ENCODE results near the gene NEURL1B. TPM values are rescaled to one million over a fixed set of nuclear protein-coding genes. Genes with fewer than 3 reads are reported as not detected.

The NEURL1B gene
- total and polyA plus RNA-seq, 4 donors, result 1.5 to 10.0 (median 5.5) TPM

DNA sequence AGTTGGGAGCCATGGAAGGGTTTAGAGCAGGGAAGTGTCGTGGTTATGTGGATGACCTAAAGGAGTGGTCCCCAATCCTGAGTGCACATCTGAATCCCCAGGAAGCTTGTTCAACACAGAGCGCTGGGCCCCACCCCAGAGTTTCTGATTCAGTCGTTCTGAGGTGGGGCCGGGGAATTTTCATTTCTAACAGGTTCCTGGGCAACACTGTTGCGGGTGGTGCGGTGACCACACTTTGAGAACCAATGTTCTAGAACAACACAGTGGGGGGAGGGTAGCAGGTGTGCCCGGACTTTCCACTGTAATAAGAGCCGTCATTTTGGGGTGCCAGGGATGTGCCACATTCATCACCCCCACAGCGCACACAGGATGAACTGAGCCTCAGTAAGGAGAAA is 90.6 kb downstream of the NEURL1B start:
- H3K36me3 ChIP-seq (ENCODE audit: control insufficient read depth in 4 of 4, insufficient read depth in 3 of 4, low read depth in 1 of 4, low read length in 3 of 4), result no peaks in the 10 kb centered on the region
- H3K9ac ChIP-seq (ENCODE audit: low read depth in 1 of 2, low read length in 2 of 2), result peak overlapping the region in 1 of 2 donors; percentile 29
- no peaks in the 10 kb centered on the region for H3K27me3 ChIP-seq (ENCODE audit: control insufficient read depth in 4 of 4, insufficient read depth in 4 of 4, low read length in 3 of 4)
- TF ChIP-seq RAD21 (IDR thresholded peaks at IDR 0.05), result no peak
- TF ChIP-seq SP1 (IDR thresholded peaks at IDR 0.05), result peak; percentile 3
- DNase-seq (ENCODE audit: low spot score), result no peak
- no peak overlapping the region for H3K4me3 ChIP-seq (ENCODE audit: low read depth in 1 of 3, low read length in 3 of 3)
- H3K9me3 ChIP-seq (ENCODE audit: control insufficient read depth in 4 of 4, low read length in 3 of 4), result no peaks in the 10 kb centered on the region
- WGBS, result 87% methylated on average over 9 of the region's 9 CpGs
- peak overlapping the region in 1 of 2 donors; percentile 5 for H3K27ac ChIP-seq (ENCODE audit: low read depth in 1 of 2, low read length in 2 of 2)
- H3K4me1 ChIP-seq (ENCODE audit: control insufficient read depth in 4 of 4, insufficient read depth in 4 of 4, low read length in 3 of 4), result peaks cover 4 to 22% (median 13%) of the 10 kb centered on the region in 4 donors

DNA sequence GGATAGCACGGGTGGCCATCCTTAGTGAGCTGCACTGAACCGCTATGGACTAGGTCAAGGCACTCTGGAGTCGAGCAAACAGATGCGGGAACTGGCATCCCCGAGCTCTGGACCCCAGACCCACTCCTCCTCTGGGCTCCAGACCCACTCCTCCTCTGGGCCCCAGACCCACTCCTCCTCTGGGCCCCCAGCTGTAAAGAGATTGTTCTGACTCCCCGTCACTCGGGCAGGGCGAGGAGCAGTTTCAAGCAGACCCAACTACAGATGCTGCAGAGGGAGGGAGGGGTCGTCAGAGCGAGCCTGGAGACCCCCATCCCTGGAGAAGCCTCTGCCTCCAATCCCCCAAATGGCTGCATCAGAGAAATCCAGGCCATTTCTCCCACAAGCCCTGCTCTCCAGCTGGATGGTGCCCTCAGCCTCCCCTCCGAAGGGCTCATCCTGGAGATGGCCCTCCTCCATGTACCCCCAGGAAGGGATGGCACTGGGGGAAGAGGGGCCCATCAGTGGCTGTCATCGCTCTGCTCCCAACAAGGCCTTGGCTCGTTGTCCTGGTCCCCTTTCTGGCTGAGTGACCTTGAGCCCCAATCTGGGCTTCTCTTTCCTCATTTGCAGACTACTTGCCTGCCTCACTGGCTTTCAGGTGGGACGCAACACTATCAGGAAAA is 91.3 kb downstream of the NEURL1B start:
- Histone ChIP-seq H3K27me3 (ENCODE audit: control insufficient read depth in 4 of 4, insufficient read depth in 4 of 4, low read length in 3 of 4) (no peaks in the 10 kb centered on the region), H3K9me3 (ENCODE audit: control insufficient read depth in 4 of 4, low read length in 3 of 4) (no peaks in the 10 kb centered on the region), H3K4me1 (ENCODE audit: control insufficient read depth in 4 of 4, insufficient read depth in 4 of 4, low read length in 3 of 4) (peaks cover 4 to 21% (median 13%) of the 10 kb centered on the region in 4 donors), H3K27ac (ENCODE audit: low read depth in 1 of 2, low read length in 2 of 2) (peak overlapping the region; percentile 56 to 80), H3K36me3 (ENCODE audit: control insufficient read depth in 4 of 4, insufficient read depth in 3 of 4, low read depth in 1 of 4, low read length in 3 of 4) (no peaks in the 10 kb centered on the region), H3K4me3 (ENCODE audit: low read depth in 1 of 3, low read length in 3 of 3) (no peak overlapping the region), H3K9ac (ENCODE audit: low read depth in 1 of 2, low read length in 2 of 2) (no peak overlapping the region)
- WGBS, result 91% methylated on average over 14 of the region's 14 CpGs
- no peak for DNase-seq (ENCODE audit: low spot score)
- TF ChIP-seq RAD21 (IDR thresholded peaks at IDR 0.05) (no peak), HNF4G (IDR thresholded peaks at IDR 0.05) (no peak), SP1 (IDR thresholded peaks at IDR 0.05) (no peak), EGR1 (IDR thresholded peaks at IDR 0.05; ENCODE audit: low read depth in 2 of 2) (no peak), JUND (IDR thresholded peaks at IDR 0.05) (no peak), TAF1 (conservative IDR thresholded peaks at IDR 0.05) (no peak), FOXA1 (IDR thresholded peaks at IDR 0.05) (no peak), FOXA2 (IDR thresholded peaks at IDR 0.05) (no peak), NR2F2 (IDR thresholded peaks at IDR 0.05) (no peak), RXRA (IDR thresholded peaks at IDR 0.05) (no peak)
- TF ChIP-seq, protein P1, sequence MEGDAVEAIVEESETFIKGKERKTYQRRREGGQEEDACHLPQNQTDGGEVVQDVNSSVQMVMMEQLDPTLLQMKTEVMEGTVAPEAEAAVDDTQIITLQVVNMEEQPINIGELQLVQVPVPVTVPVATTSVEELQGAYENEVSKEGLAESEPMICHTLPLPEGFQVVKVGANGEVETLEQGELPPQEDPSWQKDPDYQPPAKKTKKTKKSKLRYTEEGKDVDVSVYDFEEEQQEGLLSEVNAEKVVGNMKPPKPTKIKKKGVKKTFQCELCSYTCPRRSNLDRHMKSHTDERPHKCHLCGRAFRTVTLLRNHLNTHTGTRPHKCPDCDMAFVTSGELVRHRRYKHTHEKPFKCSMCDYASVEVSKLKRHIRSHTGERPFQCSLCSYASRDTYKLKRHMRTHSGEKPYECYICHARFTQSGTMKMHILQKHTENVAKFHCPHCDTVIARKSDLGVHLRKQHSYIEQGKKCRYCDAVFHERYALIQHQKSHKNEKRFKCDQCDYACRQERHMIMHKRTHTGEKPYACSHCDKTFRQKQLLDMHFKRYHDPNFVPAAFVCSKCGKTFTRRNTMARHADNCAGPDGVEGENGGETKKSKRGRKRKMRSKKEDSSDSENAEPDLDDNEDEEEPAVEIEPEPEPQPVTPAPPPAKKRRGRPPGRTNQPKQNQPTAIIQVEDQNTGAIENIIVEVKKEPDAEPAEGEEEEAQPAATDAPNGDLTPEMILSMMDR (IDR thresholded peaks at IDR 0.05; ENCODE audit: low read depth, low read length, missing input control), result no peak
- TF ChIP-seq, protein P2, sequence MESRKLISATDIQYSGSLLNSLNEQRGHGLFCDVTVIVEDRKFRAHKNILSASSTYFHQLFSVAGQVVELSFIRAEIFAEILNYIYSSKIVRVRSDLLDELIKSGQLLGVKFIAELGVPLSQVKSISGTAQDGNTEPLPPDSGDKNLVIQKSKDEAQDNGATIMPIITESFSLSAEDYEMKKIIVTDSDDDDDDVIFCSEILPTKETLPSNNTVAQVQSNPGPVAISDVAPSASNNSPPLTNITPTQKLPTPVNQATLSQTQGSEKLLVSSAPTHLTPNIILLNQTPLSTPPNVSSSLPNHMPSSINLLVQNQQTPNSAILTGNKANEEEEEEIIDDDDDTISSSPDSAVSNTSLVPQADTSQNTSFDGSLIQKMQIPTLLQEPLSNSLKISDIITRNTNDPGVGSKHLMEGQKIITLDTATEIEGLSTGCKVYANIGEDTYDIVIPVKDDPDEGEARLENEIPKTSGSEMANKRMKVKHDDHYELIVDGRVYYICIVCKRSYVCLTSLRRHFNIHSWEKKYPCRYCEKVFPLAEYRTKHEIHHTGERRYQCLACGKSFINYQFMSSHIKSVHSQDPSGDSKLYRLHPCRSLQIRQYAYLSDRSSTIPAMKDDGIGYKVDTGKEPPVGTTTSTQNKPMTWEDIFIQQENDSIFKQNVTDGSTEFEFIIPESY (IDR thresholded peaks at IDR 0.05), result no peak
- TF ChIP-seq, protein P3, sequence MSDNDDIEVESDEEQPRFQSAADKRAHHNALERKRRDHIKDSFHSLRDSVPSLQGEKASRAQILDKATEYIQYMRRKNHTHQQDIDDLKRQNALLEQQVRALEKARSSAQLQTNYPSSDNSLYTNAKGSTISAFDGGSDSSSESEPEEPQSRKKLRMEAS (IDR thresholded peaks at IDR 0.05), result no peak
- TF ChIP-seq, protein P4, sequence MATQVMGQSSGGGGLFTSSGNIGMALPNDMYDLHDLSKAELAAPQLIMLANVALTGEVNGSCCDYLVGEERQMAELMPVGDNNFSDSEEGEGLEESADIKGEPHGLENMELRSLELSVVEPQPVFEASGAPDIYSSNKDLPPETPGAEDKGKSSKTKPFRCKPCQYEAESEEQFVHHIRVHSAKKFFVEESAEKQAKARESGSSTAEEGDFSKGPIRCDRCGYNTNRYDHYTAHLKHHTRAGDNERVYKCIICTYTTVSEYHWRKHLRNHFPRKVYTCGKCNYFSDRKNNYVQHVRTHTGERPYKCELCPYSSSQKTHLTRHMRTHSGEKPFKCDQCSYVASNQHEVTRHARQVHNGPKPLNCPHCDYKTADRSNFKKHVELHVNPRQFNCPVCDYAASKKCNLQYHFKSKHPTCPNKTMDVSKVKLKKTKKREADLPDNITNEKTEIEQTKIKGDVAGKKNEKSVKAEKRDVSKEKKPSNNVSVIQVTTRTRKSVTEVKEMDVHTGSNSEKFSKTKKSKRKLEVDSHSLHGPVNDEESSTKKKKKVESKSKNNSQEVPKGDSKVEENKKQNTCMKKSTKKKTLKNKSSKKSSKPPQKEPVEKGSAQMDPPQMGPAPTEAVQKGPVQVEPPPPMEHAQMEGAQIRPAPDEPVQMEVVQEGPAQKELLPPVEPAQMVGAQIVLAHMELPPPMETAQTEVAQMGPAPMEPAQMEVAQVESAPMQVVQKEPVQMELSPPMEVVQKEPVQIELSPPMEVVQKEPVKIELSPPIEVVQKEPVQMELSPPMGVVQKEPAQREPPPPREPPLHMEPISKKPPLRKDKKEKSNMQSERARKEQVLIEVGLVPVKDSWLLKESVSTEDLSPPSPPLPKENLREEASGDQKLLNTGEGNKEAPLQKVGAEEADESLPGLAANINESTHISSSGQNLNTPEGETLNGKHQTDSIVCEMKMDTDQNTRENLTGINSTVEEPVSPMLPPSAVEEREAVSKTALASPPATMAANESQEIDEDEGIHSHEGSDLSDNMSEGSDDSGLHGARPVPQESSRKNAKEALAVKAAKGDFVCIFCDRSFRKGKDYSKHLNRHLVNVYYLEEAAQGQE (IDR thresholded peaks at IDR 0.05), result no peak
